ENCODE measurements around the gene ZNF283. TPM values are rescaled to one million over a fixed set of nuclear protein-coding genes. Genes with fewer than 3 reads are reported as not detected.

The ZNF283 gene
- total RNA-seq: 5.0 and 12.3 TPM in 2 replicates

GRCh38 chr19:43826787-43827754, at the start of gene ZNF283:
Gene ZNF283, plus strand, starts transcription at chr19:43827321. Its CDS starts 6,184 bp downstream, at chr19:43833505.

DNA sequence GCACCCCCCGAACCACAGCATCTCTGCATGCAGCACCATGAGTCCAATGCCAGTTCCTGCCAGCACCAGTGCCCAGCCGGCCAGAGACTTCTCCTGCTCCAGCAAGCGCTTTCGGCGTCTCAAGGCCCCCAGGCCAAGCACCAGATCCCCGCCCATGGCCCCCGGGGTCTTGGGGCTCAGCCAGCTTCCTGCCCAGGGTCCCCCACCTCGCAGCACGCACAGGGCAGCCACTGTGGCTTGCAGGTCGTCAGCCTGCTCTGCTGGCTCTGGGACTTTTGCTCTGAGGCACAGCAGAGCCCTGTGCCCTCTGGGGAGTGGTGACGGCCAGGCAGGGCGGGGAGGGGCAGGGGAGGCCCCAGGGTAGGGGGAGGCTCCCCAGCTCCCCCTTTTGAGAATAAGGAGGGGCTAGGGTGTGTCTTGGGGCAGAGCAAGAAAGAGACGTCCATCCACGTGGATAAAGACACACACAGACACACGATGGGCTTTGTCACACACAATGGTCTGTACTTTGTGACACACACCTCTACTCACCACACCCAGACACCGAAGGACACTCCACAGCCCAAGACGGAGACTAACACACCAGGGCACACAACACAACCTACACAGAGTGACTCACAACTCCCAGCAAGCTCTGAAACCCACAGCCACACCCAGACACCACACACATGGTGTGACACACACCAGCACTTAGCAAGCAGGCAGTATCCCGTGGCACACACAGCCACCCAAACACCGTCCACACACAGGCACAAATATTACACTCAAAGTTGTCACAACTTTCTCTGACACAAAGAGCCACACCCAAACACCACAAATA, 46.2 kb upstream of the ZNF283 start, which contains the start of gene KCNN4:
Gene KCNN4, minus strand, starts transcription at position 268 of the 820 bp plus-strand sequence. Its CDS starts 112 bp downstream, at position 156.

GRCh38 chr19:43802216-43802951, 24.7 kb upstream of the ZNF283 start, which contains the start of gene LYPD5:
Gene LYPD5, minus strand, starts transcription at chr19:43802447. Its CDS starts 67 bp downstream, at chr19:43802380.

GRCh38 chr19:43883864-43884263, 56.7 kb downstream of the ZNF283 start, which contains the start of gene ZNF404:
Gene ZNF404, minus strand, starts transcription at chr19:43883964.

Other genes starting within 250 kb of the ZNF283 start
- gene IRGQ, start 231.2 kb upstream of the ZNF283 start, total RNA-seq: 16.0 and 53.0 TPM in 2 replicates
- 7.8 and 9.6 TPM in 2 replicates for gene ZNF576, start 230.7 kb upstream of the ZNF283 start, total RNA-seq
- gene SRRM5, start 215.2 kb upstream of the ZNF283 start, total RNA-seq: 0.06 TPM in 1 of 2 replicates, not detected in the other
- gene ZNF428, start 207.7 kb upstream of the ZNF283 start, total RNA-seq: 36.1 and 37.7 TPM in 2 replicates
- 1.5 and 36.1 TPM in 2 replicates for gene CADM4, start 187.5 kb upstream of the ZNF283 start, total RNA-seq
- gene PLAUR, start 157.2 kb upstream of the ZNF283 start, total RNA-seq: 27.5 and 33.2 TPM in 2 replicates
- gene IRGC, start 111.2 kb upstream of the ZNF283 start, total RNA-seq: not detected in 2 replicates
- 8.4 and 15.9 TPM in 2 replicates for gene SMG9, start 72.4 kb upstream of the ZNF283 start, total RNA-seq
- gene KCNN4, start 46.3 kb upstream of the ZNF283 start, total RNA-seq: 0.38 and 0.65 TPM in 2 replicates
- gene LYPD5, start 24.9 kb upstream of the ZNF283 start, total RNA-seq: 0.19 and 0.32 TPM in 2 replicates
- gene ZNF404, start 56.6 kb downstream of the ZNF283 start, total RNA-seq: 0.16 and 0.69 TPM in 2 replicates
- 11.5 and 19.4 TPM in 2 replicates for gene ZNF45, start 108.0 kb downstream of the ZNF283 start, total RNA-seq
- gene ZNF221, start 123.9 kb downstream of the ZNF283 start, total RNA-seq: 3.2 and 8.1 TPM in 2 replicates
- gene ZNF155, start 156.9 kb downstream of the ZNF283 start, total RNA-seq: 3.9 and 7.8 TPM in 2 replicates
- 2.1 and 4.5 TPM in 2 replicates for gene ZNF230, start 175.6 kb downstream of the ZNF283 start, total RNA-seq
- gene ZNF222, start 198.1 kb downstream of the ZNF283 start, total RNA-seq: 3.6 and 5.9 TPM in 2 replicates
- 2.8 and 6.5 TPM in 2 replicates for gene ZNF223, start 224.7 kb downstream of the ZNF283 start, total RNA-seq
- 2.1 and 3.7 TPM in 2 replicates for gene ZNF284, start 244.8 kb downstream of the ZNF283 start, total RNA-seq

Measured in bladder microvascular endothelial cell (primary cell).